Mononuclear cell (primary cell): ENCODE measurements around the gene PRR33. TPM values are rescaled to one million over a fixed set of nuclear protein-coding genes. Genes with fewer than 3 reads are reported as not detected.
A peak's percentile ranks its signal among the peaks of the same experiment; 100 is the strongest.

Source experiments
- H3K27me3 ChIP-seq: 2 replicates; pipeline ENCODE4 v1.6.0; 2011; ENCODE audit warnings: low read length, control low read depth; ENCODE audit not compliant: insufficient read depth
- H3K4me1 ChIP-seq: 2 replicates; pipeline ENCODE4 v1.5.1; 2011; ENCODE audit warnings: mild to moderate bottlenecking, low read length, control low read depth; ENCODE audit not compliant: insufficient read depth
- H3K4me3 ChIP-seq: 2 replicates; pipeline ENCODE4 v1.5.1; 2011; ENCODE audit warnings: mild to moderate bottlenecking, low read length, moderate library complexity
- H3K9me3 ChIP-seq: 2 replicates; pipeline ENCODE4 v1.5.1; 2011; ENCODE audit warnings: low read depth, mild to moderate bottlenecking, control low read depth, low read length
- total RNA-seq: library from RNA; depleted of rRNA; stranded (reverse); fragments of >200 nt; gene quantifications from one replicate; pipeline ENCODE4 v1.2.3, GENCODE V29; 2012

The PRR33 gene
- total RNA-seq, 1 donor, result not detected

GRCh38 chr11:1861435-1862411, 30.0 kb downstream of the PRR33 start:
- Histone ChIP-seq H3K4me3 (no peak overlapping the region), H3K4me1 (peaks cover 65% of the 10 kb centered on the region), H3K27me3 (no peaks in the 10 kb centered on the region), H3K9me3 (no peaks in the 10 kb centered on the region)

GRCh38 chr11:1860108-1860507, 31.6 kb downstream of the PRR33 start:
- Histone ChIP-seq H3K9me3 (no peaks in the 10 kb centered on the region), H3K4me3 (no peak overlapping the region), H3K27me3 (no peaks in the 10 kb centered on the region), H3K4me1 (peaks cover 78% of the 10 kb centered on the region)

GRCh38 chr11:1859004-1859403, 32.7 kb downstream of the PRR33 start:
- H3K4me3 ChIP-seq, result no peak overlapping the region
- H3K27me3 ChIP-seq, result no peaks in the 10 kb centered on the region
- no peaks in the 10 kb centered on the region for H3K9me3 ChIP-seq
- H3K4me1 ChIP-seq, result peaks cover 78% of the 10 kb centered on the region

GRCh38 chr11:1858576-1858975, 33.1 kb downstream of the PRR33 start:
- Histone ChIP-seq H3K9me3 (no peaks in the 10 kb centered on the region), H3K27me3 (no peaks in the 10 kb centered on the region), H3K4me3 (no peak overlapping the region), H3K4me1 (peaks cover 76% of the 10 kb centered on the region)

- H3K27me3 ChIP-seq, result no peaks in the 10 kb centered on the region
- H3K9me3 ChIP-seq, result no peaks in the 10 kb centered on the region
- no peak overlapping the region for H3K4me3 ChIP-seq
- H3K4me1 ChIP-seq, result peaks cover 72% of the 10 kb centered on the region
Measured at GRCh38 chr11:1858154-1858553, 33.5 kb downstream of the PRR33 start.

GRCh38 chr11:1857064-1857463, 34.6 kb downstream of the PRR33 start:
- peaks cover 68% of the 10 kb centered on the region for H3K4me1 ChIP-seq
- no peak overlapping the region for H3K4me3 ChIP-seq

GRCh38 chr11:1856306-1857005, 35.2 kb downstream of the PRR33 start:
- Histone ChIP-seq H3K27me3 (no peaks in the 10 kb centered on the region), H3K4me1 (peaks cover 70% of the 10 kb centered on the region), H3K9me3 (no peaks in the 10 kb centered on the region), H3K4me3 (no peak overlapping the region)

More at GRCh38 chr11:1857064-1857463, 34.6 kb downstream of the PRR33 start:
- no peaks in the 10 kb centered on the region for H3K9me3 ChIP-seq
- no peaks in the 10 kb centered on the region for H3K27me3 ChIP-seq

- no peak overlapping the region for H3K4me3 ChIP-seq
- H3K27me3 ChIP-seq, result no peaks in the 10 kb centered on the region
- H3K9me3 ChIP-seq, result no peaks in the 10 kb centered on the region
- H3K4me1 ChIP-seq, result peaks cover 75% of the 10 kb centered on the region
Measured at GRCh38 chr11:1855886-1856265, 35.8 kb downstream of the PRR33 start.

- H3K4me3 ChIP-seq, result peak overlapping the region; percentile 88
- no peaks in the 10 kb centered on the region for H3K27me3 ChIP-seq
- no peaks in the 10 kb centered on the region for H3K9me3 ChIP-seq
- H3K4me1 ChIP-seq, result peaks cover 82% of the 10 kb centered on the region
Measured at GRCh38 chr11:1854949-1855885, 36.5 kb downstream of the PRR33 start.

- Histone ChIP-seq H3K27me3 (no peaks in the 10 kb centered on the region), H3K9me3 (no peaks in the 10 kb centered on the region), H3K4me3 (peak overlapping the region; percentile 88), H3K4me1 (peaks cover 91% of the 10 kb centered on the region)
Measured at GRCh38 chr11:1854132-1854948, 37.4 kb downstream of the PRR33 start.

GRCh38 chr11:1853376-1854131, 38.1 kb downstream of the PRR33 start:
- Histone ChIP-seq H3K4me3 (peak overlapping the region; percentile 88), H3K9me3 (no peaks in the 10 kb centered on the region), H3K27me3 (no peaks in the 10 kb centered on the region), H3K4me1 (peaks cover 91% of the 10 kb centered on the region)

GRCh38 chr11:1852877-1853276, 38.8 kb downstream of the PRR33 start, which contains the start of gene LSP1:
LSP1 (plus strand) TSS chr11:1853084; CDS start chr11:1853145, 61 bp downstream.
- H3K9me3 ChIP-seq, result no peaks in the 10 kb centered on the region
- peaks cover 91% of the 10 kb centered on the region for H3K4me1 ChIP-seq
- no peaks in the 10 kb centered on the region for H3K27me3 ChIP-seq
- peak within 1 kb of the TSS; percentile 88 for H3K4me3 ChIP-seq

GRCh38 chr11:1852271-1852876, 39.3 kb downstream of the PRR33 start:
- peaks cover 91% of the 10 kb centered on the region for H3K4me1 ChIP-seq
- H3K9me3 ChIP-seq, result no peaks in the 10 kb centered on the region
- H3K4me3 ChIP-seq, result peak overlapping the region; percentile 88
- H3K27me3 ChIP-seq, result no peaks in the 10 kb centered on the region
